Uterus (tissue), 2 donors: ENCODE measurements around the gene ZAR1L.

ENCODE experiments used
- POLR2A ChIP-seq, 2 donors: fragments of 450-650 bp; IDR thresholded peaks; one replicate each; pipeline ENCODE4 v1.6.1; 2016; ENCODE audit warnings: antibody characterized with exemption in 2 of 2, mild to moderate bottlenecking in 1 of 2, moderate library complexity in 1 of 2
- TF ChIP-seq, protein P1 (sequence below), 4 experiments: fragments of 200-600 bp in 2 of 4; fragments of 450-650 bp in 2 of 4; sonication (generic) in 2 of 4; IDR thresholded peaks; one replicate each; pipeline ENCODE4 v1.5.1; 2016 to 2019; ENCODE audit warnings: antibody characterized with exemption in 4 of 4, mild to moderate bottlenecking in 2 of 4, moderate library complexity in 1 of 4

DNA sequence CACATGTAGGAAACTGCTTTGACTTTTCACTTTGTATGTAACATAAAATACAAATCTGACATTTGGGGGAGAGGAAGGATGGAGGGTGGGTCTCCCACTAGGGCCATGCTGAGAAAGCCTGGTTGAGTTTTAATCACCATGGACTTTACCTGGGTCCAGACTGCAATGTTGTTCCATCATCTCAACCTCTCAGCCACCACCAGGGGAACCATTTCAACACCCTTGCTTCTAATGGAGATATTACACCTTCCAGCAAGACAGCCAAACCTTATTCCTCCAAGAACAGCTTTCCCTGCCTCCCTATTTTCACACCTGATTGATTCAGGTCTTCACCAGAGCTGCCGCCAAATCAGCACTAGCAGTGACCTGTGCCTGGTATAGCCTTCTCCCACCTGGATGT is 56.0 kb downstream of the ZAR1L start:
- TF ChIP-seq, protein P1, sequence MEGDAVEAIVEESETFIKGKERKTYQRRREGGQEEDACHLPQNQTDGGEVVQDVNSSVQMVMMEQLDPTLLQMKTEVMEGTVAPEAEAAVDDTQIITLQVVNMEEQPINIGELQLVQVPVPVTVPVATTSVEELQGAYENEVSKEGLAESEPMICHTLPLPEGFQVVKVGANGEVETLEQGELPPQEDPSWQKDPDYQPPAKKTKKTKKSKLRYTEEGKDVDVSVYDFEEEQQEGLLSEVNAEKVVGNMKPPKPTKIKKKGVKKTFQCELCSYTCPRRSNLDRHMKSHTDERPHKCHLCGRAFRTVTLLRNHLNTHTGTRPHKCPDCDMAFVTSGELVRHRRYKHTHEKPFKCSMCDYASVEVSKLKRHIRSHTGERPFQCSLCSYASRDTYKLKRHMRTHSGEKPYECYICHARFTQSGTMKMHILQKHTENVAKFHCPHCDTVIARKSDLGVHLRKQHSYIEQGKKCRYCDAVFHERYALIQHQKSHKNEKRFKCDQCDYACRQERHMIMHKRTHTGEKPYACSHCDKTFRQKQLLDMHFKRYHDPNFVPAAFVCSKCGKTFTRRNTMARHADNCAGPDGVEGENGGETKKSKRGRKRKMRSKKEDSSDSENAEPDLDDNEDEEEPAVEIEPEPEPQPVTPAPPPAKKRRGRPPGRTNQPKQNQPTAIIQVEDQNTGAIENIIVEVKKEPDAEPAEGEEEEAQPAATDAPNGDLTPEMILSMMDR (IDR thresholded peaks at IDR 0.05): peak in 1 of 4 experiments; percentile 11
- no peak for TF ChIP-seq POLR2A (IDR thresholded peaks at IDR 0.05)
